ENCODE results near the gene MS4A2.
"Not testable (repeated sequence)": the region's sequence is repeated elsewhere in the genome, so short reads cannot be mapped to it uniquely, and the experiment has no call there.

Gene MS4A2

DNA sequence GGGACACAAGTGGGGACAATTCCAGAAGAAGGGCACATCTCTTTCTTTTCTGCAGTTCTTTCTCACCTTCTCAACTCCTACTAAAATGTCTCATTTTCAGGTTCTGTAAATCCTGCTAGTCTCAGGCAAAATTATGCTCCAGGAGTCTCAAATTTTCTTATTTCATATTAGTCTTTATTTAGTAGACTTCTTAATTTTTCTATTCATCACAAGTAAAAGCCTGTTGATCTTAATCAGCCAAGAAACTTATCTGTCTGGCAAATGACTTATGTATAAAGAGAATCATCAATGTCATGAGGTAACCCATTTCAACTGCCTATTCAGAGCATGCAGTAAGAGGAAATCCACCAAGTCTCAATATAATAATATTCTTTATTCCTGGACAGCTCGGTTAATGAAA lies at the start of gene MS4A2:
TSS of gene MS4A2 (plus strand) at position 301 of the 400 bp plus-strand sequence. CDS start 102 bp downstream, outside the sequence.
- no peak for DNase-seq

- DNase-seq: no peak
Measured at GRCh38 chr11:60040109-60040508, 48.4 kb upstream of the MS4A2 start, which contains the start of gene OOSP2. Gene OOSP2, plus strand, starts transcription at chr11:60040409. Its CDS starts 51 bp downstream, at chr11:60040460.

DNA sequence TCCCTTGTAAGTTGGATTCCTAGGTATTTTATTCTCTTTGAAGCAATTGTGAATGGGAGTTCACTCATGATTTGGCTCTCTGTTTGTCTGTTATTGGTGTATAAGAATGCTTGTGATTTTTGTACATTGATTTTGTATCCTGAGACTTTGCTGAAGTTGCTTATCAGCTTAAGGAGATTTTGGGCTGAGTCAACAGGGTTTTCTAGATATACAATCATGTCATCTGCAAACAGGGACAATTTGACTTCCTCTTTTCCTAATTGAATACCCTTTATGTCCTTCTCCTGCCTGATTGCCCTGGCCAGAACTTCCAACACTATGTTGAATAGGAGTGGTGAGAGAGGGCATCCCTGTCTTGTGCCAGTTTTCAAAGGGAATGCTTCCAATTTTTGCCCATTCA lies 38.0 kb upstream of the MS4A2 start:
- not testable (repeated sequence) for DNase-seq

GRCh38 chr11:60050839-60051238 lies 37.6 kb upstream of the MS4A2 start:
- not testable (repeated sequence) for DNase-seq

GRCh38 chr11:60056349-60056969 lies 32.0 kb upstream of the MS4A2 start, which contains the start of gene MS4A3:
Gene MS4A3, plus strand, starts transcription at chr11:60056665. Its CDS starts 4,496 bp downstream, at chr11:60061161.
- DNase-seq: no peak

- no peak for DNase-seq
Measured at GRCh38 chr11:60059052-60059451, 29.4 kb upstream of the MS4A2 start.

GRCh38 chr11:60059521-60060240 lies 28.8 kb upstream of the MS4A2 start:
- no peak for DNase-seq

DNA sequence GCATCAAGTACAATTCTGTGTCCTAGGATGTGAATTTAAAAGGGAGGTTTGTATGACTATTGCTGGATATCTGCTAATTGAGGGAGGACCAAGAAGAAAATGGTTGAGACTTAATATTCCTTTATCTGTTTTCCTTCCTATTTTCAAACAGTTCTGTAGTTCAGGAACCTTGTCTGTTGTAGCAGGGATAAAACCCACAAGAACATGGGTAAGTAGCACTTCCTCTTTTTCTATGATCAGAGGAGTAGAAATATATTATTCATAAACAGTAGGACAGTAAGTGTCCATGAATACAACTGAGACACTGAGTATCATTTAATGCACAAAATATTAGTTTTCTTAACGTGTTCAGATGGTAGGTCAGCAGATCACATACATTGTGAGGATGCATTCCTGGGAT lies 24.4 kb upstream of the MS4A2 start:
- DNase-seq: no peak

- no peak for DNase-seq
Measured at GRCh38 chr11:60065801-60066200, 22.7 kb upstream of the MS4A2 start.

DNA sequence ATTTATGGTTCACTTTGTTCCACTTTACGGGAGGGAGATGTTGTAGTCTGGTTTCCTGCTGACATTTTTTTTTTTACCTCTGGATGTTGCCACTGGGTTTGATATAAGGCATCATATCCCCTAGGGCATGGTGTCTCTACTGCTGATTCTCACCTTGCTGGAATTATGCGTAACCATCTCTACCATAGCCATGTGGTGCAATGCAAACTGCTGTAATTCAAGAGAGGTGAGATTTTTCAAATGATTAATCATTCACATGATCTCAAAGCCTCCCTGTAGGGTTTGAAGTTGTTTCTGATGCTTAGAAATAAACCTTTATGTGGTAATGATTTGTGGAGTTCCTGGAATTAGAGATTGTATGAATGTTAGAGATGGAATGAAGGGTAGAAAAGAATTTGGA lies 19.0 kb upstream of the MS4A2 start:
- no peak for DNase-seq

GRCh38 chr11:60071644-60072043 lies 16.8 kb upstream of the MS4A2 start:
- DNase-seq: not testable (repeated sequence)

GRCh38 chr11:60077216-60077817 lies 11.1 kb upstream of the MS4A2 start:
- no peak for DNase-seq

DNA sequence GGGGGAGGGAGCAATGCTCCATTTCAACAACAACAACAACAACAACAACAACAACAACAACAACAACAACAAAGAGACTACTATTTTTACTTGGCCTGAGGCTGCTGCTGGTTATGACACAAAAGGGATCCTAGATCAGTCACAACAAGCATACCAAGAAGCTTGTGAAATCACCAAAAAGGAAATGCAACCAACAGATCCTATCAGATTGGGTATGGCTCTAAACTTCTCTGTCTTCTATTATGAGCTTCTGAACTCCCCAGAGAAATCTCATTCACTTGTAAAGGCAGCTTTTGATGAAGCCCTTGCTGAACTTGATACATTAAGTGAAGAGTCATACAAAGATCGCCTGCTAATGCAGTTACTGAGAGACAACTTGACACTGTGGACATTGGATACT lies 10.5 kb upstream of the MS4A2 start:
- DNase-seq: no peak

- no peak for DNase-seq
Measured at GRCh38 chr11:60078745-60079144, 9.7 kb upstream of the MS4A2 start.

- no peak for DNase-seq
Measured at GRCh38 chr11:60080535-60080934, 7.9 kb upstream of the MS4A2 start.

GRCh38 chr11:60084631-60085273 lies 3.7 kb upstream of the MS4A2 start:
- DNase-seq: no peak

DNA sequence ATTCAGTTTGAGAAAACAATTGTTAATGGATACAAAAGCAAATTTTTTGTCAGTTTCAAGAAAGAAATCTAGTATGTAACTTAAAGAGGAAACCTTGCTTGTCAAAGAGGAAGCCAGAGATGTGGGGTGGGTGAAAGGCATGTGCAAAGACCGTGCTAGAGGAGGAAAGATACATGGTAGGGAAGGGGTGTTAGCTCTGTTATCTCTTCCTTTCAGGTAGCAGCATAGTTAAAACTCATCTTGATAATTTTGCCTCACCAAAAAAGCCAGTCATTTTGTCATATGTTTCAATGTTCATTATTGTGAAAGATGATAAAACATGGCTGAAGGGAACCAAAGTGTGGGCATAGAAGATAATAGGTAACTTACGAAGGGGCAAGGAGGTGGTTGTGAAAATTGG lies 2.6 kb upstream of the MS4A2 start:
- DNase-seq: no peak

- no peak for DNase-seq
Measured at GRCh38 chr11:60087239-60087638, 1.2 kb upstream of the MS4A2 start.

GRCh38 chr11:60095477-60096120 lies 7.1 kb downstream of the MS4A2 start:
- DNase-seq: no peak

- DNase-seq: no peak
Measured at GRCh38 chr11:60097189-60097588, 8.7 kb downstream of the MS4A2 start.

GRCh38 chr11:60098508-60098907 lies 10.0 kb downstream of the MS4A2 start:
- DNase-seq: no peak

- no peak for DNase-seq
Measured at GRCh38 chr11:60100516-60100915, 12.1 kb downstream of the MS4A2 start.

GRCh38 chr11:60101368-60101767 lies 12.9 kb downstream of the MS4A2 start:
- DNase-seq: not testable (repeated sequence)
